GM10847 (cell line): ENCODE measurements around the gene MAML3.

Experiments used
- POLR2A ChIP-seq: IDR thresholded peaks from 2 replicates; pipeline ENCODE4 v1.6.1; 2011; ENCODE audit not compliant: insufficient read length; ENCODE audit errors: extremely low read depth

Gene MAML3

DNA sequence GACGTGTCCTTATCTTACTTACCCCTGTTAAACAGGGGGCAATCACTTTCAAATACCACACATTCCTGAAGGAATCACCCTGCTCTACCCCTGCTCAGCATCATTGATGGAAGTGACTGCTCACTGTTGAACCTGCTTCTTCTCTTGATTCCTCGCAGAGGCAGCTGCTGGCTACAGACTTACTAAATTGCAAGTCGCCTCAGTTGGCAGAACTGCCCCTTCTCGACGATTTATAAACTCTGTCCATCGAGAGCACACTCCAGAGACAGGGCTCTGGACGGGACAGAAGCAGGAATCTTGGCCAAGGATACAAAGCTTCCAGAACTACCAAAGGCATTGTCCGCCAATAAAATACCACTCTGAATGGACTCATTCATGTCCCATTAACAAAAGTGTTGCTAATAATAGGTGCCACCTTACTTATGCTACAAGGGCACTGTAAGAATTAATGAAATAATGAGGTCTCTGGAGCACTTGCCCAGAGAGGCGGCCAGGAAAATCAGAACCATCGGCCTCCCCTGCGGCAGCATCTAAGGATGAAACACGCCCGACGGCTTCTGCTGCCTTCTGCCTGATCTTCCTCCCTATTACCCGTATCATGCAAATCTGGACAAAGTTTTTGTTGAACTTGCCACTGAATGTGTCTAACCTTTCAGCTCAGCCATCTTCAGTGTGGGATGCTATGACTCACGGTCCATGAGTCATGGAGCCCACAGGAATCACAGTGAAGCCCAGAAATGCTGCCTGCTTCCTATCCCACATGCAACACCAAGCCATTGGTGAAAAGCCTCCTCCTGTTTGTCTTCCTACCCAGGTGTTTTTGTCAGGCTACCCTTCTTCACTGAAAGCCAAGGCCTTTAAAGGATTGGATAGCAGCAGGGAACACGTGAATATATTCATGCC is 164.9 kb downstream of the MAML3 start:
- no peak for TF ChIP-seq POLR2A

DNA sequence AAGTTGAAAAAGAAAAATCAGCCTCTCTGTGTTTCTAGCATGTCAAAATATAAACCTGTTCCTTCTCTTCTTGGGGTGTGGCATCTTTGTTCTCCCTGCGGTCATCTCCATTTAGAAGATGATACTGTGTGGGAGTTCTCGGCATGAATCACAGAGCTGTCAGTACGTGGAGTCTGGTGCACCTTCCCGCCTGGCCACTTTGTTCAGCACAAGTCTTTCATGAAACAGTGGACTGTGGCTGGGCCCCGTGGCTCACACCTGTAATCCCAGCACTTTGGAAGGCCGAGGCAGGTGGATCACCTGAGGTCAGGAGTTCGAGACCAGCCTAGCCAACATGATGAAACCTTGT is 166.5 kb downstream of the MAML3 start:
- TF ChIP-seq POLR2A: no peak

DNA sequence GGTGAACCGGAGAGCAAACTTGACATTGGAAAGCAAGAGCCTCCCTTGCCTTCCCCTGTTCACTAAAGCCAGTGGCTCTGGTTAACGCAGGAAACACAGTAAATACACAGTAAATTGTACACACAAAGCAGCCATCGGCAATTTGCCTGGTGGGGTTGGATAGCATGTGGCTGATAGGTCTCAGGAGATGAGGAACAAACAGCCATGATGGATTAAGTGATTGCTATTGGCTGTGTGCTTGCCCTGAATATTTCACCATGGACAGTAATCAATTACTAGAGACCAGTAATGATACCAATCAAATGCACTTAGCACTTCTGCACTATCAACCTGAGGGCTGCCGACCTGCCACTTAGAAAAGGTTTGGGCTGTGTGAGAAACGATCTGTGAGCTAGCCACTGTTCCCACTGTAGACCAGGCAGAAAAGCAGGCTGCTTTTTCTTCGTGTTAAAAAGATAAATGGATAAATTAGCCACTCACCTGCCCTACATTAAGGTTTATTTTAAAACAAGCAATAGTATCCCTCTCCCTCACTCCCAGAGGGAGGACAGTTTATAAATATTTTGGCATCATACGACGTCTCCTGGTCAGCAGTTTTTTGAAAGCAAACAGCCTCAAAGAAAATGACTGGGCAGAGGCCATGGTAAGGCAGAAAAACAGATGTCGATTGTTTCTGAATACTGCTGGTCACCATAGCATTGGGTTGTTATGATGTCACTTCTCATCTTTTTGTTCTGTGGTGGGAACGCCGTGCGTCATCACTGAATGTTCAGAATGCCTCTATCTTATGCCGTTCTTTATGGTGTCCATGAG is 167.1 kb downstream of the MAML3 start:
- TF ChIP-seq POLR2A: no peak

DNA sequence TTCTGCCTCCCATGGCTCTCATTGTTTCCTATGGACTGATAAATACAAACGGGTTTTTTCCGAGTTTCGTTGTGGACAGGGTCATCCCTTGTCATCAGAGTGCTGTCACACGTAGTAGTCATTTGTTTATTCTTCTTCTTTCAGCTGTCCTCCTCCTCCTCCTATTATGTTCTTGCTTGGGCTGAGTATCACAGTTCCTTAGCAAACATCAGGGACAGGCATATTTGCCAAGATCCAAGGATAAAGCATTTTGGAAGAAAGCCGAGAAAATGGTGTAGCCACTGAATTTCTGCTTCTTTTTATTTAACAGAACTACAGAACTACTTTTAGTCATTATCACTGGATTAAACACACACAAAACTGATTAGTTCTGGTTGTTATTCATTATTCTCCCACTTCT is 167.9 kb downstream of the MAML3 start:
- TF ChIP-seq POLR2A: no peak

DNA sequence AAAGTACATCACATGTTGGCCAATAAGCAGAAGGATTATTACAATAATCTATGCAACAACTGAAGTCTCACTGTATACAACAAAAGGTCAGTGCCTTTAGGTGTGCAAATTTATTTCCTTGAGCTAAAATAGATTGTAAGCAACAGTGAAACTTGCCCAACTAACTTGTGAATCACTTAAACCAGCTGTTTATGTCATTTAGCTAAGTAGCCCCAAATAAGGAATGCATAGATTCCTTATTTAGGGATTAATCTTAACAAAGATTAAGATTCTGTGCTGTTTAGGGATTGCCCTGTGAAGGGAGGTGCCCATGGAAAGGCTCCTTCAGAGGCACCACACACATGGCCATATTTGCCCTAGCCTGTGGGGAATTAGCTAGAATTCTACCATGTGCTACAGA is 168.6 kb downstream of the MAML3 start:
- TF ChIP-seq POLR2A: no peak

DNA sequence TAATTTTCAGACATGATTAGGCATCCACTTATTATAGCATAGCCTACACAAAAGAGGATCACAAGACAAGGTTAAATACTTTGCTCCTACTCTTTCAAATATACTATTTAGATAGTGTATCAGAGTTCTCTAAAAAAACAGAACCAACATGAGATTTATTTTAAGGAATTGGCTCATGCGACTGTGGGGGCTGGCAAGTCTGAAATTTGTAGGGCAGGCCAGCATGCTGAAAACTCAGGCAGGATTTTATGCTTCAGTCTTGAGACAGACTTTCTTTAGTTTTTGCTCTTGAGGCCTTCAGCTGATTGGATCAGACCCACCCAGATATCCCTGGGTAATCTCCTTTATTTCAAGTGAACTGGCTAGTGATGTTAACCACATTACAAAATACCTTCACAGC is 169.5 kb downstream of the MAML3 start:
- TF ChIP-seq POLR2A: no peak

DNA sequence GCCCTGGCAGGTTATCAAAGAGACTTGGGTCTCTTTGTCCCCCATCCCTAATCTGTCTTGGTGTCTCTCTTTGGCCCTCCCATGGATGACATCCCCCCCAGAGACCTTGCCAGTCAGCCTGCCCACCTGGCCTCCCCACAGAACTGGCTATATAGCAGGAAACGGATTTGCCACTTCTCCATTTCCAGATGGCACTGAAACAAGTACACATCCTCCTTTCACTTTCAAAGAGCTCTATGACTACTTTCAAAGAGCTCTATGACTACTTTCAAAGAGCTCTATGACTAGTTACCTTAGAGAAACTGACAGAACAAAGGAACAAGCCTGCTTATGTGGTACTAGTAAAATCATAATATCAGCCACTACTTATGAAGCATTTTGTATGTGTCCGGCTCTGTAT is 175.3 kb downstream of the MAML3 start:
- no peak for TF ChIP-seq POLR2A

DNA sequence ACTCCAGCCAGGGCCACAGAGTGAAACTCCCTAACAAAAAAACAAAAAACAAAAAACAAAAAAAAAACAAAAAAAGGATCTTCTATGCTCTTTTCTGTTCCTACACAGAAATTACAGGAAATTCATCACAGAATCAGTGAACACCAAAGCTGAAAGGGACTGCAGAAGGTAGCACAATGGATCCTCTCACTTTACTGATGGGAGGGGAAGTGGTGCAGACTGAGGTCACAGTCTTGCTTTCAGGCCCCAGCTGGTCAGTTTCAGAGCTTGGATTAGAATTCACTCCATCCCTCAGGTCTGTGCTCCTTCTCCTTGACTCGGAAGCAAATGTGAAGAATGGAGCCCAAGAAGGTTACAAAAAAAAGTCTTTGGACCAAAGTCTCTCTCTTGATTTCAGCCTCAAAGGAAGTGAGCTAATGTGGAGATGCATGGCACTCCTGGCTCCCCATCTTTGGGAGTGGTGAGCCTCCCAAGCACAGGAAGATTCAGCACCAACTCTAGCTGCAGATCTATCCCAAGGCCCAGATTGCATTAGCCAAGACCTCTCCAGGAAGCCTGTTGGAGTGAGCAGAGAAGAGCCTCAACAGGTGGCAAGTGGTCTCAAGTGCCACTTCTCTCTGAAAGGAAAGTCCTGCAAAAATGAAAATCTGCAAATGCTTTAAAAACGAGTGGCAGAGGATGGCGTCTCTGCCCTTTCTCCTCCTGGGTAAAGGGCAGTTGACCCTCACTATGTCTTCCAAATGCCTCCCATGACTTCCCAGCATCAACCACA is 176.0 kb downstream of the MAML3 start:
- TF ChIP-seq POLR2A: no peak

DNA sequence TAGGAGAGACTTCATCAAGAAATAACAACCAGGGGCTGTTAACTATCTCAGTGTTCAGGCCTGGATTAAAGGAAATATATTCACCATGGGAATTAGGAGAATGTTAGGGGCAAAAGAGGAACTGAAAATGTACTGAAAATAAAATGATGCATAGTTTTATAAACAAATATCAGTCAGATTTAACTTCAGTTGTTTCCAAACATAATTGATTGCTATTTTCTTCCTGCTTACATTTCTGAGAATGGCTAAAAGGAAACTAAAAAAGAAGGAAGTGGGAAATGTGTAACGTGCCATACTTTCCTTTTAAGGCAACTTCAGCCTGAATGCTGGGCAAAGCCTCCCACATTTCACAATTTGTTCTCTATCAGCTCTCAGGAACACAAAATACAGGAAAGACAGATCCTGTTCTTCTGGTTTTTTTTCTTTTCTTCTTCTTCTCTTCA is 178.1 kb downstream of the MAML3 start:
- no peak for TF ChIP-seq POLR2A

DNA sequence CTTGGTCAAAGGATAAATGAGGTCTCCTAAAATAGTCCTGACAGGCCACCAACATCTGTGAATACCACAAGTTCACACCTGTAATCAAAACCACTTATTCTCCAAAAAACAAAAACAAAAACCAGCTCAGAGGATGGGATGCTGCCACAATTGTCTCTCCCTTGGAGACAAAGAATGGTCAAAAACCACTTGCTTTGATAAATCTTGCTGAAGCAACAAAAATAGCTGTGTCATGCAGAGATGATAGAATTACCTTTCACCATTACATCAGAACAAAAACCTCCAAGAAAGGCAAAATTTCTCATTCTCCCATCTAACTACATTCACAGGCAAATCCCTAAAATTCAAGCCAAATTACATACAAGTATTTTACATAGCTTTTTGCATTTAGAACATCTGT is 180.4 kb downstream of the MAML3 start:
- no peak for TF ChIP-seq POLR2A

DNA sequence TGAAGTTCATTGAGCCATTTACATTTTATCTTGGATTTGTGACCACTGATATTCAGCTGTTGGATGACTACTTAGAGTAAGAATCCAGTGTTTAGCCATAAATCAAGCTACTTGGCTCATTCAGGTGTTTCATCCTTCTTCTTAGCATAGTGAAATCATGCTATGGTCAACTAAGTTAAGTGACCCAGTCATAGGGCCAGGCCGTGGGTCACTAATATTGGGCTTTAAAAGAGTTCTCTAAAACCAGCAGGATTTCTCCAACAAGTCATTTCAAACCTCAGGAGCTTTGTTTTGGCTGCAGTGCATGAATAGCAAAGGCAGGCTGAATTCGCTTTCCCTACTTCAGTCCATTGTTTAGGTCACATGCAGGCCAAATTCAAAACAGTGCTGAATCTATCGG is 181.0 kb downstream of the MAML3 start:
- no peak for TF ChIP-seq POLR2A

DNA sequence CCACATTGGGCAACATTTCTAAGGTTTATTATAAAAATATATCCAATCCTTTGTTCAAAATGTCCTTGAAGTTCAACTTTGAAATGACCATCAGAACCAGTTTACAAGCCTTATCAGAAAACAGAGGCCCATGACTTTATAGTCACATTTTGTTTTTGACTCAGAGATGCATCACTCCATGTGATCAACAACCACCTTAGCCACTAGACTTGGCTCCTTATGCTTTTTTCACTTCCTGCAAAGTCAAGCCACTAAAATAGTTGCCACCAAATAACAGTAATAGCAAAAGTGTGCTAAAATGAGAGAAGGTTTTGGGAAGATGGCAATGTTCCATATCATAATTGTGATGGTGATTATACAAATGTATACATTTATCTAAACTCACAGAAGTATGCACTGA is 181.7 kb downstream of the MAML3 start:
- no peak for TF ChIP-seq POLR2A

DNA sequence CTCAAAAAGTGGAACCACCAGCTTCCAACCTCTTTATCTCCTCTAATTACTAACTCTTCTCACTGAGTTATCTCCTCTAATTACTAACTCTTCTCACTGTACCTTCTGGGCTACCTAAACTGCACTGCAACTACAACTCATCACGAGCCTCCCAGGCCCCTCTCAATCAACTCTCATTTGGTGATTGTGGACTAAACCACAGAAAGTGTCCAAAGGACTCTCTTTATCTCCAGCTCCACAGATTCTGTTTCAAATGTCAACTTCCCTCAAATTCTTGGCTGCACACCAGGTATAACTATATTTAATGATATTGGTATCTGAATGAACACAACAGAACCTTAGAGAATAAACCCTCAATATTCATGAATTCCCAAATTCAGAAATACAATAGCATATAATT is 182.9 kb downstream of the MAML3 start:
- TF ChIP-seq POLR2A: no peak

DNA sequence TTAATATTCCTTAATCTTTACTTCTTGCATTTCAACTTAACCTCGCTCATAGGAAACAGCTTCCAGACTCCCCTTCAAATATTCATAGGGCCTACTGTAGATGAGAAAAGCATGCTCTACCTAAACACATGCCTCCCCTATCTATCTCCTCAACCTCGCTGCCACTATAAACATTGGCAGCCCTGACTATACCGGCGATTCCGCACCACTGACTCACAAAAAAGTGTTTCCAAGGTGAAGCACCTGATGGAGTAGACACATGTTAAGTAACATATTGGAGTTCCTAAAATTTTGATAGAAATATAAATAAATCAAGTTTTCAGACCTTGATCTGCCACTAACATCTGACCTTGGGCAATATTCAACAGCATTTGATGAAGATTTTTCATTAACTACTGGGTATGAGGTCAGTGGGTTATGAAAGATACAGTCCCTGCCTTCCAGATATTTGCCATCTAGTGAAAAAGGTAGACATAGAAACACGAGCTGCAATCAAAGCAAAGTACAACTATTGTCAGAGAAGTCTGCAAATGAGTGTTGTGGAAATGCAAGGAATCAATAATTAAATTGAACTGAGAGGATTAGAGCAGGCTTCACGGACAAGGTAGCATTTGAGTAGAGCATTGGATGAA is 184.2 kb downstream of the MAML3 start:
- TF ChIP-seq POLR2A: no peak

DNA sequence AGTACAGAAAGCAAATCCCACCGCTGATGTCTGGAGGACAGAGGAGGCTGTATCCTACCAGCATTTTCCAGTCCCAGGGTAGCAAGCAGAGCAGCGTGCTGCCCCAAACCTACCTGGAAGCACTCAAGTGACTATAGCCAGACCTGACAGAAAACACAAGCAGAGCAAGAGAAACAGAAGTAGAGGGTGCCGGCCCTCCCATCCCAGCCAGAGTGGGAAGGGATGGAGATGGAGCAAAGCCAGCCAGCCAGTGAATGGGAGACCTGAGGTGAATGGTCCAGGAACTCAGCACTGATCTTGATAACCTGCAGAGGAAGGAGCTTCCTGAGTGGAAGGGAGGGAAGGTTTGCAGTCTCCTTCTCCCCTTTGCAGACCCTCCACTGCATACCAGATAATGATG is 185.2 kb downstream of the MAML3 start:
- no peak for TF ChIP-seq POLR2A

DNA sequence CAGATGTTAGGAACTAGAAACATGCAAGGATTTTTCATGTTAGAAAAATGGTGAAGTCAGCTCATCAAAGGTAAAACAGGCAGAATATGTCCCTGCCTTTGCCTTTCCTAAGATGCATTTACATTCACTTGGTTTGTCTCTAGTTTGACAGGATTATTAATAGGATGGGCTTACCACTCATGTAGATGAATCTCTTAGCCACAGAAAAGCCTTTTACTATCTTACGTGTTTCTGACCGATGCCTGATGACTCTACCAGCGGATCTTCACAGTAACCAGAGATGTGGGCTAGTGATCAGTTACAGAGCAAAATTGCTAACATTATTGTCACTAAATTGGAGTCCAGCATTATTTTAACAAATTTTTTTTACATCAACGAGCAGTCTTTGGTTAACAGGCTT is 187.6 kb downstream of the MAML3 start:
- TF ChIP-seq POLR2A: no peak

DNA sequence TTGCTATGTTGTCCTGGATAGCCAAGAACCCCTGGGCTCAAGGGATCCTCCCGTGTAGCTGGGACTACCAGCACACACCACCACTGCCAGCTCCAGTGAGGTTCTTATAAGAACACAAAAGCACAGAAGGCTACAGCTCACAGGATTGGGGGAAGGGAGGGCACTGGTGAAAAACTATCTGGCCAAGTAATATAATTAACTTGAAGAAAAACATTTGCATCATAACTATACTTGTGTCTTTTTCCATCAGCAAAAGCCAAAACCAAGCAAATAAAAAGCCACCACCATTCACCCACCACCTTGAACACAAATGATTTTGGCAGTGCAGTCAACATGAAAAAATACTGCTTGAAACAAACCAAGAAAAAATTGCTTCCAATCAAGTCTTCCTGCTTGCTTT is 188.2 kb downstream of the MAML3 start:
- no peak for TF ChIP-seq POLR2A
